HCT116 (cell line): ENCODE data around the gene TAL2. TPM values are rescaled to one million over a fixed set of nuclear protein-coding genes. Genes with fewer than 3 reads are reported as not detected.

ENCODE experiments used
- ATAC-seq: fragments of 200-7000 bp; cut with Tn5 transposase; 2 replicates; pipeline ENCODE4 v1.9.1; 2020; ENCODE audit warnings: mild to moderate bottlenecking, moderate library complexity
- BruUV-seq: library from RNA; stranded (reverse); fragments of 400-500 nt; replicated peaks from 2 replicates; lab custom pipeline; 2021; lab: Mats Ljungman, UMichigan
- CTCF ChIA-PET: fragments of 300-600 bp; sonication (Branson Sonifier 250); formaldehyde crosslinking; loops from one replicate; lab custom pipeline; 2021; ENCODE audit warnings: antibody characterized with exemption; lab: Charles Lee
- POLR2A ChIA-PET: fragments of 300-600, 350-600 bp; sonication (Branson Sonifier 250); formaldehyde crosslinking; loops from one replicate; lab custom pipeline; 2021; ENCODE audit warnings: antibody characterized with exemption; lab: Charles Lee
- RAD21 ChIA-PET, 2 experiments: fragments of 300-600 bp; sonication (Branson Sonifier 250); formaldehyde crosslinking; loops; one replicate each; lab custom pipeline; 2023; ENCODE audit warnings: low total read pairs in 2 of 2; ENCODE audit not compliant: uncharacterized antibody in 2 of 2, unreplicated experiment in 2 of 2, low non-redundant PET in 1 of 2; lab: Charles Lee
- DNase-seq: peaks from one replicate; pipeline ENCODE4 v3.0.0-alpha.2; 2010; ENCODE audit warnings: low read depth, low spot score
- H2AFZ ChIP-seq: fragments of 200-600 bp; shearing (Covaris generic), sonication (generic); 2 replicates; pipeline ENCODE4 v1.6.1; 2017; ENCODE audit warnings: low read depth, mixed run types, mixed read lengths, antibody characterized with exemption, low read length; ENCODE audit not compliant: poor library complexity, severe bottlenecking
- H3K27ac ChIP-seq: 2 replicates; pipeline ENCODE4 v1.5.1; 2012; ENCODE audit warnings: low read depth, low read length
- H3K27me3 ChIP-seq: fragments of 200-600 bp; sonication (generic); 2 replicates; pipeline ENCODE4 v1.6.1; 2016; ENCODE audit warnings: mixed run types, low read length, mixed read lengths; ENCODE audit not compliant: insufficient read depth
- H3K36me3 ChIP-seq, 2 experiments: fragments of 200-500 bp in 1 of 2; fragments of 200-600 bp in 1 of 2; sonication (Bioruptor generic) in 1 of 2; sonication (generic) in 1 of 2; 2 replicates each; pipeline versions ENCODE4 v1.5.1 to v1.6.1; 2014 to 2016; ENCODE audit warnings: low read length in 2 of 2, inconsistent platforms in 1 of 2, mixed read lengths in 1 of 2, mixed run types in 1 of 2; ENCODE audit not compliant: insufficient read depth in 2 of 2, control insufficient read depth in 1 of 2
- H3K4me1 ChIP-seq, 2 experiments: fragments of 200-600 bp in 1 of 2; sonication (generic) in 1 of 2; 2 replicates each; pipeline versions ENCODE4 v1.5.1 to v1.6.1; 2012 to 2017; ENCODE audit warnings: low read length in 2 of 2, inconsistent platforms in 1 of 2, mild to moderate bottlenecking in 1 of 2, mixed read lengths in 1 of 2, mixed run types in 1 of 2, moderate library complexity in 1 of 2; ENCODE audit not compliant: insufficient read depth in 2 of 2, control insufficient read depth in 1 of 2
- H3K4me2 ChIP-seq: fragments of 200-600 bp; sonication (generic); 2 replicates; pipeline ENCODE4 v1.6.1; 2017; ENCODE audit warnings: mixed run types, low read length, mixed read lengths
- H3K4me3 ChIP-seq, 2 experiments: fragments of 200-600 bp in 1 of 2; sonication (generic) in 1 of 2; replicated peaks in 1 of 2; 2 replicates each; pipeline ENCODE4 v1.5.1; 2011 to 2016; ENCODE audit warnings: low read length in 2 of 2, control low read depth in 1 of 2, low read depth in 1 of 2, mild to moderate bottlenecking in 1 of 2, mixed read lengths in 1 of 2, mixed run types in 1 of 2
- H3K79me2 ChIP-seq: fragments of 200-600 bp; sonication (generic); 2 replicates; pipeline ENCODE4 v1.6.1; 2017; ENCODE audit warnings: mild to moderate bottlenecking, mixed run types, low read length, moderate library complexity, mixed read lengths; ENCODE audit not compliant: insufficient read depth
- H3K9ac ChIP-seq: fragments of 200-600 bp; sonication (generic); 2 replicates; pipeline ENCODE4 v1.6.1; 2016; ENCODE audit warnings: low read length, mixed read lengths
- H3K9me2 ChIP-seq: fragments of 200-600 bp; sonication (generic), shearing (Covaris generic); 2 replicates; pipeline ENCODE4 v1.6.1; 2017; ENCODE audit warnings: mixed run types, mild to moderate bottlenecking, moderate library complexity; ENCODE audit not compliant: insufficient read depth
- H3K9me3 ChIP-seq, 2 experiments: fragments of 200-500 bp in 1 of 2; fragments of 200-600 bp in 1 of 2; sonication (Bioruptor generic) in 1 of 2; sonication (generic) in 1 of 2; 2 replicates each; pipeline ENCODE4 v1.6.1; 2014 to 2017; ENCODE audit warnings: low read length in 2 of 2, mixed read lengths in 2 of 2, inconsistent platforms in 1 of 2, low read depth in 1 of 2, mild to moderate bottlenecking in 1 of 2, mixed run types in 1 of 2, moderate library complexity in 1 of 2; ENCODE audit not compliant: control insufficient read depth in 1 of 2, insufficient read depth in 1 of 2
- H4K20me1 ChIP-seq: fragments of 200-600 bp; sonication (generic), shearing (Covaris generic); 2 replicates; pipeline ENCODE4 v1.6.1; 2017; ENCODE audit warnings: mixed run types, mild to moderate bottlenecking, moderate library complexity; ENCODE audit not compliant: insufficient read depth
- CTCF ChIP-seq, 3 experiments: fragments of 200-600 bp in 1 of 3; sonication (generic) in 1 of 3; IDR thresholded peaks in 2 of 3; conservative IDR thresholded peaks in 1 of 3; 2 replicates each; pipeline ENCODE4 v1.5.1; 2012 to 2017; ENCODE audit warnings: low read depth in 2 of 3, low read length in 2 of 3, antibody characterized with exemption in 1 of 3, borderline replicate concordance in 1 of 3, control low read depth in 1 of 3, mild to moderate bottlenecking in 1 of 3, mixed read lengths in 1 of 3, mixed run types in 1 of 3, moderate library complexity in 1 of 3; ENCODE audit not compliant: insufficient read depth in 1 of 3
- ELF1 ChIP-seq: IDR thresholded peaks from 2 replicates; pipeline ENCODE4 v1.6.1; 2012; ENCODE audit warnings: low read depth, borderline replicate concordance
- EZH2 ChIP-seq: fragments of 200-600 bp; sonication (generic); IDR thresholded peaks from 2 replicates; pipeline ENCODE4 v1.6.1; 2017; ENCODE audit warnings: antibody characterized with exemption, mixed run types
- FOSL1 ChIP-seq: IDR thresholded peaks from 2 replicates; pipeline ENCODE4 v1.6.1; 2012; ENCODE audit warnings: low read depth
- JUND ChIP-seq: IDR thresholded peaks from 2 replicates; pipeline ENCODE4 v1.6.1; 2012
- MAX ChIP-seq: IDR thresholded peaks from 2 replicates; pipeline ENCODE4 v1.6.1; 2012
- POLR2A ChIP-seq: IDR thresholded peaks from 2 replicates; pipeline ENCODE4 v1.7.0; 2011; ENCODE audit warnings: borderline replicate concordance; ENCODE audit not compliant: insufficient read depth, insufficient read length; ENCODE audit errors: extremely low read depth
- REST ChIP-seq: IDR thresholded peaks from 2 replicates; pipeline ENCODE4 v1.6.1; 2012; ENCODE audit warnings: low read depth
- SIN3A ChIP-seq: IDR thresholded peaks from 2 replicates; pipeline ENCODE4 v1.6.1; 2012; ENCODE audit warnings: low read depth
- SP1 ChIP-seq: IDR thresholded peaks from 2 replicates; pipeline ENCODE4 v1.6.1; 2012; ENCODE audit warnings: low read depth
- ZBTB33 ChIP-seq: IDR thresholded peaks from 2 replicates; pipeline ENCODE4 v1.6.1; 2011; ENCODE audit warnings: mild to moderate bottlenecking, low read length, moderate library complexity; ENCODE audit not compliant: insufficient replicate concordance; ENCODE audit errors: extremely low read depth
- ZNF274 ChIP-seq: fragments of 200-500 bp; sonication (Bioruptor generic); IDR thresholded peaks from 2 replicates; pipeline ENCODE4 v1.6.1; 2014; ENCODE audit warnings: mild to moderate bottlenecking, low read depth, low read length, inconsistent platforms
- intact Hi-C: fragments of 100-400 bp; cut with micrococcal nuclease; formaldehyde crosslinking; loops from 2 replicates; pipeline ENCODE4 v1.10.0; 2022
- total RNA-seq: library from RNA; stranded (reverse); gene quantifications from one replicate; pipeline ENCODE4 v1.2.1, GENCODE V29; 2021; ENCODE audit not compliant: unreplicated experiment

Gene TAL2
- total RNA-seq, 1 experiment from 2014 or later = not detected

- Histone ChIP-seq H3K27me3 (no peaks in the 10 kb centered on the region), H3K27ac (no peak overlapping the region), H3K4me3 (no peak overlapping the region), H3K9me3 (no peaks in the 10 kb centered on the region), H4K20me1 (no peaks in the 10 kb centered on the region), H3K36me3 (no peaks in the 10 kb centered on the region), H3K4me2 (no peak overlapping the region), H2AFZ (no peak overlapping the region), H3K9me2 (no peaks in the 10 kb centered on the region), H3K9ac (no peak overlapping the region), H3K4me1 (no peaks in the 10 kb centered on the region), H3K79me2 (no peaks in the 10 kb centered on the region)
- POLR2A ChIA-PET = no interaction called here
- RAD21 ChIA-PET = no interaction called here
- CTCF ChIA-PET = no interaction called here
- no peak for DNase-seq
- no peak for TF ChIP-seq REST
- TF ChIP-seq ELF1 = no peak
- TF ChIP-seq POLR2A = no peak
- no peak for ATAC-seq
- BruUV-seq = no TSS peak
- intact Hi-C loops = no loop called here
These were observed 14.5 kb upstream of the TAL2 start for GRCh38 chr9:105647595-105648349.

GRCh38 chr9:105651806-105652205, 10.5 kb upstream of the TAL2 start:
- Histone ChIP-seq H3K27ac (no peak overlapping the region), H4K20me1 (no peaks in the 10 kb centered on the region), H3K36me3 (no peaks in the 10 kb centered on the region), H3K27me3 (no peaks in the 10 kb centered on the region), H3K9me3 (no peaks in the 10 kb centered on the region), H3K4me3 (no peak overlapping the region), H3K9me2 (no peaks in the 10 kb centered on the region), H3K4me1 (no peaks in the 10 kb centered on the region), H3K79me2 (no peaks in the 10 kb centered on the region), H3K4me2 (no peak overlapping the region), H2AFZ (no peak overlapping the region), H3K9ac (no peak overlapping the region)
- CTCF ChIA-PET = no interaction called here
- DNase-seq = no peak
- POLR2A ChIA-PET = no interaction called here
- TF ChIP-seq FOSL1 = no peak
- no peak for TF ChIP-seq EZH2
- TF ChIP-seq SIN3A = no peak
- no peak for TF ChIP-seq SP1
- no peak for TF ChIP-seq JUND
- no peak for TF ChIP-seq CTCF (IDR thresholded peaks at IDR 0.05 in 2 of 3, conservative IDR thresholded peaks at IDR 0.05 in 1 of 3; ENCODE audit: borderline replicate concordance in 1 of 3, insufficient read depth in 1 of 3, low read depth in 2 of 3, low read length in 2 of 3)
- no peak for TF ChIP-seq ZBTB33
- no peak for TF ChIP-seq ZNF274
- no peak for TF ChIP-seq MAX
- no TSS peak for BruUV-seq
- no peak for ATAC-seq
- RAD21 ChIA-PET = no interaction called here
- intact Hi-C loops = no loop called here
